KMS-11 (cell line): ENCODE data around the gene CRLF2.
"Not testable (repeated sequence)": the region's sequence is repeated elsewhere in the genome, so short reads cannot be mapped to it uniquely, and the experiment has no call there.

ENCODE experiments used
- H2AFZ ChIP-seq: fragments of 200-600 bp; sonication (generic); 2 replicates; pipeline ENCODE4 v1.6.1; 2016; ENCODE audit warnings: antibody characterized with exemption, mixed run types, low read depth
- H3K27ac ChIP-seq: fragments of 200-600 bp; sonication (generic); 2 replicates; pipeline ENCODE4 v1.6.1; 2016; ENCODE audit warnings: mild to moderate bottlenecking, mixed run types
- H3K27me3 ChIP-seq: fragments of 200-600 bp; sonication (generic); 2 replicates; pipeline ENCODE4 v1.6.1; 2017; ENCODE audit warnings: mild to moderate bottlenecking, low read depth, mixed run types, moderate library complexity; ENCODE audit not compliant: insufficient read depth
- H3K36me3 ChIP-seq: fragments of 200-600 bp; sonication (generic); 2 replicates; pipeline ENCODE4 v1.6.1; 2017; ENCODE audit warnings: mild to moderate bottlenecking, mixed run types; ENCODE audit not compliant: insufficient read depth
- H3K4me1 ChIP-seq: fragments of 200-600 bp; sonication (generic); 2 replicates; pipeline ENCODE4 v1.6.1; 2016; ENCODE audit warnings: mild to moderate bottlenecking, low read depth, mixed run types; ENCODE audit not compliant: poor library complexity, severe bottlenecking
- H3K4me2 ChIP-seq: fragments of 200-600 bp; sonication (generic); 2 replicates; pipeline ENCODE4 v1.7.0; 2016; ENCODE audit warnings: mild to moderate bottlenecking, mixed run types
- H3K4me3 ChIP-seq: fragments of 200-600 bp; sonication (generic); IDR thresholded peaks from 2 replicates; pipeline ENCODE4 v1.6.1; 2017; ENCODE audit warnings: low read depth, low read length, mixed read lengths; ENCODE audit not compliant: insufficient read depth
- H3K79me2 ChIP-seq: fragments of 200-600 bp; sonication (generic); 2 replicates; pipeline ENCODE4 v1.6.1; 2016; ENCODE audit warnings: low read depth, mixed run types; ENCODE audit not compliant: insufficient read depth
- H3K9ac ChIP-seq: fragments of 200-600 bp; sonication (generic); 2 replicates; pipeline ENCODE4 v1.6.1; 2016; ENCODE audit warnings: mild to moderate bottlenecking, mixed run types
- H4K20me1 ChIP-seq: fragments of 200-600 bp; sonication (generic); 2 replicates; pipeline ENCODE4 v1.6.1; 2016; ENCODE audit warnings: mild to moderate bottlenecking, mixed run types; ENCODE audit not compliant: insufficient read depth
- CTCF ChIP-seq: fragments of 200-600 bp; sonication (generic); conservative IDR thresholded peaks from 2 replicates; pipeline ENCODE4 v1.6.1; 2017; ENCODE audit warnings: low read depth, mild to moderate bottlenecking, antibody characterized with exemption, low read length, moderate library complexity, mixed read lengths

The CRLF2 gene

GRCh38 chrX:1212532-1212931 is at the start of gene CRLF2:
CRLF2 (minus strand) TSS chrX:1212649; CDS start chrX:1212634, 15 bp downstream.
- H3K4me3 ChIP-seq = no peak within 1 kb of the TSS
- TF ChIP-seq CTCF = no peak
- H3K9ac ChIP-seq = no peak within 1 kb of the TSS
- no peaks in the 10 kb centered on the region for H3K27me3 ChIP-seq
- no peaks in the 10 kb centered on the region for H3K79me2 ChIP-seq
- H2AFZ ChIP-seq = no peak within 1 kb of the TSS
- H3K4me2 ChIP-seq = peak within 1 kb of the TSS; percentile 45; the same call in 1 of the 2 replicates
- H3K36me3 ChIP-seq = no peaks in the 10 kb centered on the region
- peaks cover 51% of the 10 kb centered on the region for H3K4me1 ChIP-seq
- no peaks in the 10 kb centered on the region for H4K20me1 ChIP-seq
- peak within 1 kb of the TSS; percentile 45; the same call in 1 of the 2 replicates for H3K27ac ChIP-seq

GRCh38 chrX:1261771-1262170 is 49.3 kb upstream of the CRLF2 start:
- H3K4me2 ChIP-seq, H3K9ac ChIP-seq: not testable (repeated sequence)

GRCh38 chrX:1261285-1261684 is 48.8 kb upstream of the CRLF2 start:
- Histone ChIP-seq H3K27ac (no peak overlapping the region), H3K9ac (no peak overlapping the region), H3K36me3 (no peaks in the 10 kb centered on the region), H4K20me1 (no peaks in the 10 kb centered on the region), H3K4me3 (no peak overlapping the region), H3K27me3 (no peaks in the 10 kb centered on the region), H3K79me2 (no peaks in the 10 kb centered on the region), H2AFZ (no peak overlapping the region), H3K4me2 (no peak overlapping the region), H3K4me1 (no peaks in the 10 kb centered on the region)
- no peak for TF ChIP-seq CTCF

More at GRCh38 chrX:1261771-1262170, 49.3 kb upstream of the CRLF2 start:
- H3K4me1 ChIP-seq, H3K79me2 ChIP-seq, H2AFZ ChIP-seq, H3K27me3 ChIP-seq, H3K27ac ChIP-seq, H3K4me3 ChIP-seq, H4K20me1 ChIP-seq, H3K36me3 ChIP-seq: not testable (repeated sequence)

GRCh38 chrX:1252861-1253260 is 40.4 kb upstream of the CRLF2 start:
- no peaks in the 10 kb centered on the region for H3K27me3 ChIP-seq
- no peak overlapping the region for H3K9ac ChIP-seq
- no peak overlapping the region for H3K27ac ChIP-seq
- no peak for TF ChIP-seq CTCF
- no peaks in the 10 kb centered on the region for H3K79me2 ChIP-seq
- H3K4me3 ChIP-seq = no peak overlapping the region
- no peak overlapping the region for H3K4me2 ChIP-seq
- no peak overlapping the region for H2AFZ ChIP-seq
- no peaks in the 10 kb centered on the region for H3K36me3 ChIP-seq
- H3K4me1 ChIP-seq = no peaks in the 10 kb centered on the region
- H4K20me1 ChIP-seq = no peaks in the 10 kb centered on the region

GRCh38 chrX:1249101-1249887 is 36.8 kb upstream of the CRLF2 start:
- Histone ChIP-seq H4K20me1 (no peaks in the 10 kb centered on the region), H3K36me3 (no peaks in the 10 kb centered on the region), H2AFZ (no peak overlapping the region), H3K9ac (no peak overlapping the region), H3K27ac (no peak overlapping the region), H3K27me3 (no peaks in the 10 kb centered on the region), H3K4me3 (no peak overlapping the region), H3K4me1 (peaks cover 3% of the 10 kb centered on the region), H3K79me2 (no peaks in the 10 kb centered on the region), H3K4me2 (no peak overlapping the region)
- TF ChIP-seq CTCF = no peak
